ENCODE measurements around the gene UNC93B1.

GRCh38 chr11:68043029-68043348 lies 39.1 kb upstream of the UNC93B1 start:
- TF ChIP-seq CTCF (conservative IDR thresholded peaks at IDR 0.05) (no peak), EZH2 (IDR thresholded peaks at IDR 0.05; ENCODE audit: low read depth) (no peak)

All from PC-9 (cell line).